OCI-LY7 (cell line): ENCODE measurements around the gene GAST. TPM values are rescaled to one million over a fixed set of nuclear protein-coding genes. Genes with fewer than 3 reads are reported as not detected.

Source experiments
- BruUV-seq: library from RNA; stranded (reverse); fragments of 400-500 nt; replicated peaks from 2 replicates; lab custom pipeline; 2021; lab: Mats Ljungman, UMichigan
- CTCF ChIA-PET: fragments of 300-600 bp; sonication (Branson Sonifier 250); formaldehyde crosslinking; loops from one replicate; lab custom pipeline; 2022; ENCODE audit warnings: antibody characterized with exemption; ENCODE audit not compliant: unreplicated experiment; lab: Charles Lee
- POLR2A ChIA-PET: fragments of 300-600 bp; sonication (Branson Sonifier 250); formaldehyde crosslinking; loops from one replicate; lab custom pipeline; 2022; ENCODE audit warnings: antibody characterized with exemption; lab: Charles Lee
- DNase-seq: peaks from one replicate; pipeline ENCODE4 v3.0.0-alpha.2; 2015; ENCODE audit warnings: low spot score
- H2AFZ ChIP-seq: fragments of 200-600 bp; sonication (generic), shearing (Covaris generic); 2 replicates; pipeline ENCODE4 v1.6.1; 2014; ENCODE audit warnings: mild to moderate bottlenecking, antibody characterized with exemption, low read length, moderate library complexity
- H3K27ac ChIP-seq: fragments of 200-600 bp; sonication (generic); 2 replicates; pipeline ENCODE4 v1.5.1; 2014; ENCODE audit warnings: mixed run types, low read depth, mild to moderate bottlenecking, moderate library complexity, low read length, inconsistent platforms; ENCODE audit not compliant: poor library complexity, severe bottlenecking
- H3K36me3 ChIP-seq: fragments of 200-600 bp; sonication (generic); 2 replicates; pipeline ENCODE4 v1.6.1; 2014; ENCODE audit warnings: mild to moderate bottlenecking, antibody characterized with exemption, low read length, moderate library complexity, mixed read lengths; ENCODE audit not compliant: insufficient read depth
- H3K4me1 ChIP-seq: fragments of 200-600 bp; sonication (generic); 2 replicates; pipeline ENCODE4 v1.5.1; 2014; ENCODE audit warnings: mild to moderate bottlenecking, low read length; ENCODE audit not compliant: insufficient read depth, poor library complexity, severe bottlenecking
- H3K4me2 ChIP-seq: fragments of 200-600 bp; sonication (generic); 2 replicates; pipeline ENCODE4 v1.6.1; 2014; ENCODE audit warnings: mild to moderate bottlenecking, low read length
- H3K4me3 ChIP-seq: fragments of 200-600 bp; sonication (generic); 2 replicates; pipeline ENCODE4 v1.5.1; 2014; ENCODE audit warnings: mild to moderate bottlenecking, low read depth, low read length; ENCODE audit not compliant: poor library complexity, severe bottlenecking
- H3K79me2 ChIP-seq: fragments of 200-600 bp; sonication (generic); 2 replicates; pipeline ENCODE4 v1.6.1; 2016; ENCODE audit warnings: low read depth, mild to moderate bottlenecking, low read length, moderate library complexity, mixed read lengths; ENCODE audit not compliant: insufficient read depth
- H3K9me2 ChIP-seq: fragments of 200-600 bp; sonication (generic); 2 replicates; pipeline ENCODE4 v1.6.1; 2016; ENCODE audit warnings: mild to moderate bottlenecking, low read length, mixed read lengths; ENCODE audit not compliant: insufficient read depth
- H3K9me3 ChIP-seq: fragments of 200-600 bp; sonication (generic); 2 replicates; pipeline ENCODE4 v1.6.1; 2014; ENCODE audit warnings: mild to moderate bottlenecking, mixed run types, low read length, mixed read lengths
- H4K20me1 ChIP-seq: fragments of 200-600 bp; sonication (generic); 2 replicates; pipeline ENCODE4 v1.6.1; 2014; ENCODE audit warnings: mild to moderate bottlenecking, antibody characterized with exemption, low read length, moderate library complexity, mixed read lengths; ENCODE audit not compliant: insufficient read depth
- CTCF ChIP-seq: fragments of 200-600 bp; sonication (generic); conservative IDR thresholded peaks from 2 replicates; pipeline ENCODE4 v1.5.1; 2014; ENCODE audit warnings: mild to moderate bottlenecking, antibody characterized with exemption, low read length, moderate library complexity, mixed read lengths
- EZH2phosphoT487 ChIP-seq: fragments of 200-600 bp; sonication (generic); IDR thresholded peaks from 2 replicates; pipeline ENCODE4 v1.6.1; 2018; ENCODE audit warnings: low read depth, borderline replicate concordance, mild to moderate bottlenecking, mixed run types, antibody characterized with exemption, low read length, moderate library complexity, mixed read lengths
- intact Hi-C: fragments of 100-400 bp; cut with micrococcal nuclease; formaldehyde crosslinking; loops from one replicate; pipeline ENCODE4 v1.10.0; 2022; ENCODE audit not compliant: unreplicated experiment
- total RNA-seq, 2 experiments: library from RNA; depleted of rRNA in 1 of 2; stranded (reverse); fragments of >200 nt in 1 of 2; shearing (Covaris generic) in 1 of 2; gene quantifications; 2 replicates each; pipeline ENCODE4 v1.2.3, GENCODE V29; 2014 to 2022

GAST gene
- total RNA-seq, 2 experiments from 2014 or later: not detected

DNA sequence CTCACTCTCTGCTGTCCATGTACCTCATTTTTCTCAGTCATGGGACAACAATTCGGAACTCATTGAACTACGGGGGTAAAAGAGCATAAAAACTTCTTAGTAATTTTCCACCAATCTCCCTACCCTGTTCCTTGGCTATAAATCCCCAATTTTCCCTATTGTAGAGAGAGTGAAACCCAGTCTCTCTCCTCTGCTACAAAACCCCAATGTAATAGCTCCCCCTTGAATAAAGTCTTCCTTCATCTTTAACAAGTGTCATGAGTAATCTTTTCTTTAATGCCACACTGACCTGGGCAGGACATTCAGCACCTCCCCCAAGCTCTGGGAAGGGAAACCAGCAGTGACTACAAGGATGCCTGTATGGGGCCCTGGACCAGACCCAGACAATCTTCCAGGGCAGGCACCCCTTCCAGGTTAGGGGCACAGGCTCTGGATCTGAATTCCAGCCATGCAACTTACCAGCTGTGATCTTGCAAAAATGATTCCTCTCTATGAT is 33.7 kb upstream of the GAST start:
- DNase-seq: no peak
- CTCF ChIA-PET: interaction anchor here (1.6 to 1.8 kb wide), 2 partner anchors 10 to 11 kb away, joined by 4 read pairs; partner anchors contain the start of gene EIF1
- H2AFZ ChIP-seq: peak overlapping the region; percentile 94
- H3K9me2 ChIP-seq: no peaks in the 10 kb centered on the region
- peak overlapping the region; percentile 32 for H3K4me3 ChIP-seq
- no peaks in the 10 kb centered on the region for H3K79me2 ChIP-seq
- no peaks in the 10 kb centered on the region for H4K20me1 ChIP-seq
- no peak for TF ChIP-seq CTCF
- POLR2A ChIA-PET: interaction anchor here (2.5 to 3.5 kb wide), 2 partner anchors 11 to 12 kb away, joined by 10 to 24 read pairs; partner anchors contain the start of gene EIF1
- H3K4me1 ChIP-seq: peaks cover 15% of the 10 kb centered on the region
- no peak overlapping the region for H3K27ac ChIP-seq
- peak overlapping the region; percentile 40 for H3K4me2 ChIP-seq
- H3K36me3 ChIP-seq: no peaks in the 10 kb centered on the region
- no TSS peak for BruUV-seq
- intact Hi-C loops: no loop called here
- no peaks in the 10 kb centered on the region for H3K9me3 ChIP-seq

DNA sequence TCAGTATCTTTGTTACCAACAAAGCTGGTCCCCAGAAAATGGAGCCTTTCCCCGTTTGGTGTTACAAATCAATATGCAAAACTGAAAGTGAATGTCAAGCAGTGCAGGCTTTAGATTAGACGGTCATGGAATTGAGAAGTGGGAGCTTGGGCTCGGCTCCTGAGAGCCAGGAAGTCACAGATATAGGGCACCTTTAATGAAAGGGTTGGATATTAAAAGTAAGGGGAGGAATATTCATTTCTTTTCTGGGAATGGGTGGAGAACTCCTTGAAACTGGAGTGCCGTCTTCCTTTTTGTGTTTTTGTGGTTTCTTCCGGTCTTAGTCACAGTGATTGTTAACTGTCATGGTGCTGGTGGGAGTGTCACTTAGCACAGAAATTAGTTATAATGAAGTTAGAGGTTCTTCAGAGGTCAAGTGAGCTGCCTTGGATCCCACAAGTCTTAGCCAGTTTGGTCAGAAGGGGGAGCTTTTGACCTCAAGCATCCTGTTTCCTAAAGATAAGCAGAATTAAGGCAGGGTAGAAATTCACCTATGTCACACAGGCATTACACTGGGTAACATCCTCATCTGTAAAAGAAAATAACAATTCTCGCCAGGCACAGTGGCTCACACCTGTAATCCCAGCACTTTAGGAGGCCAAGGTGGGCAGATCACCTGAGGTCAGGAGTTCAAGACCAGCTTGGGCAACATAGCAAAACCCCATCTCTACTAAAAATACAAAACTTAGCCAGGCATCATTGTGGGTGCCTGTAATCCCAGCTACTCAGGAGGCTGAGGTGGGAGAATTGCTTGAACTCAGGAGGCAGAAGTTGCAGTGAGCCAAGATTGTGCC is 33.0 kb upstream of the GAST start:
- Histone ChIP-seq H3K9me2 (no peaks in the 10 kb centered on the region), H4K20me1 (no peaks in the 10 kb centered on the region), H3K4me1 (peaks cover 15% of the 10 kb centered on the region), H2AFZ (peak overlapping the region; percentile 94), H3K4me3 (peak overlapping the region; percentile 32), H3K9me3 (no peaks in the 10 kb centered on the region), H3K27ac (no peak overlapping the region), H3K79me2 (no peaks in the 10 kb centered on the region), H3K4me2 (peak overlapping the region; percentile 40), H3K36me3 (no peaks in the 10 kb centered on the region)
- intact Hi-C loops: no loop called here
- BruUV-seq: no TSS peak
- ChIA-PET CTCF (interaction anchor here (1.6 to 1.8 kb wide), 2 partner anchors 9 to 12 kb away, joined by 4 read pairs; partner anchors contain the start of gene EIF1), POLR2A (interaction anchor here (2.5 to 3.5 kb wide), 2 partner anchors 10 to 12 kb away, joined by 10 to 24 read pairs; partner anchors contain the start of gene EIF1)
- peak; percentile 49 for DNase-seq
- TF ChIP-seq EZH2phosphoT487 (no peak), CTCF (peak; percentile 52)
